ENCODE data around the gene KIAA1210. TPM values are rescaled to one million over a fixed set of nuclear protein-coding genes. Genes with fewer than 3 reads are reported as not detected.

The KIAA1210 gene
- total RNA-seq, 2 donors from 2014 or later: not detected

DNA sequence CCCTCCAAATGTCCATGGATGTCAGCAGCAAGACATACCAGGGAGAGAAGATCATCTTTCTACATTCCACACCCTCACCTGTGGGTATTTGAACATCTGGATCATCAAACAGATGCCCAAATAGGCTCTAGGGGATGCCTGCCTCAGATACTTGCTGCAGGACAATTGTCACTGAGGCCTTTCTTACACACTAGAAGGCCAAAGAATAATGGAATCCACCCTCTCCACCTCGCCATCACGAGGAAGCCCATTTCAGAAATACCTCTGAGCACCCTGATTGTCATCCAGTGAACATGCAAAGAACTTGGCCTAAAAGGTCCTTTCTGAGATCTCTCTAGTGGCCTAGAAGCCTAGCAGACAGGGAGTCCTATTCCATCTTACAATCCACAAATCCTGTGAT is 6.9 kb upstream of the KIAA1210 start:
- H3K9me3 ChIP-seq: no peaks in the 10 kb centered on the region
- intact Hi-C loops (cut with DNase I): no loop called here
- H3K9ac ChIP-seq (ENCODE audit: low read depth in 2 of 2, low read length in 2 of 2): no peak overlapping the region
- no peak overlapping the region for H3K27ac ChIP-seq
- H3K4me1 ChIP-seq: no peaks in the 10 kb centered on the region
- TF ChIP-seq, protein P1, sequence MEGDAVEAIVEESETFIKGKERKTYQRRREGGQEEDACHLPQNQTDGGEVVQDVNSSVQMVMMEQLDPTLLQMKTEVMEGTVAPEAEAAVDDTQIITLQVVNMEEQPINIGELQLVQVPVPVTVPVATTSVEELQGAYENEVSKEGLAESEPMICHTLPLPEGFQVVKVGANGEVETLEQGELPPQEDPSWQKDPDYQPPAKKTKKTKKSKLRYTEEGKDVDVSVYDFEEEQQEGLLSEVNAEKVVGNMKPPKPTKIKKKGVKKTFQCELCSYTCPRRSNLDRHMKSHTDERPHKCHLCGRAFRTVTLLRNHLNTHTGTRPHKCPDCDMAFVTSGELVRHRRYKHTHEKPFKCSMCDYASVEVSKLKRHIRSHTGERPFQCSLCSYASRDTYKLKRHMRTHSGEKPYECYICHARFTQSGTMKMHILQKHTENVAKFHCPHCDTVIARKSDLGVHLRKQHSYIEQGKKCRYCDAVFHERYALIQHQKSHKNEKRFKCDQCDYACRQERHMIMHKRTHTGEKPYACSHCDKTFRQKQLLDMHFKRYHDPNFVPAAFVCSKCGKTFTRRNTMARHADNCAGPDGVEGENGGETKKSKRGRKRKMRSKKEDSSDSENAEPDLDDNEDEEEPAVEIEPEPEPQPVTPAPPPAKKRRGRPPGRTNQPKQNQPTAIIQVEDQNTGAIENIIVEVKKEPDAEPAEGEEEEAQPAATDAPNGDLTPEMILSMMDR (IDR thresholded peaks at IDR 0.05): no peak
- H3K4me3 ChIP-seq: no peak overlapping the region
- DNase-seq: no peak
- H3K27me3 ChIP-seq: no peaks in the 10 kb centered on the region
- H3K36me3 ChIP-seq: no peaks in the 10 kb centered on the region

DNA sequence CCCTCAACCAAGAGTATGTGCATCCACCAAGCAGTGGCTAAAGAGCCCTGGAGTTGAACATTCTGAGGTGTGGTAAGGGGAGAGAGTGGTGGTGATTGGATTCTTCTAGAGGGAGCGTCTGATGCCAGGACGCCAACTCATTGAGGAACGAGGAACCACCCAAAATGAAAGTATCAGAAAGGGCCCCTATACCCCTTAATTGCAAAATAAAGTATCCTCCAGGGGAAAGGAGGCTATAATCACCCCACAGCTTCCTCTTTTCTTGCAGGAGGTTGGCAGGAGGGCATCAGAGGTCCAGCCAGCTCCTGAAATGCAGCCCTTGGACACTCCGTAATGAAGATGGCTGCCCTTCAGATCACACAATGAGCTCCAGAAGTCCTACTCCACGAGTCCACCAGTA is 5.3 kb upstream of the KIAA1210 start:
- DNase-seq: no peak
- Histone ChIP-seq H3K9me3 (no peaks in the 10 kb centered on the region), H3K9ac (ENCODE audit: low read depth in 2 of 2, low read length in 2 of 2) (no peak overlapping the region), H3K27me3 (no peaks in the 10 kb centered on the region), H3K36me3 (no peaks in the 10 kb centered on the region), H3K4me3 (no peak overlapping the region), H3K4me1 (no peaks in the 10 kb centered on the region), H3K27ac (no peak overlapping the region)
- intact Hi-C loops (cut with DNase I): no loop called here
- TF ChIP-seq, protein P1 (IDR thresholded peaks at IDR 0.05): no peak

DNA sequence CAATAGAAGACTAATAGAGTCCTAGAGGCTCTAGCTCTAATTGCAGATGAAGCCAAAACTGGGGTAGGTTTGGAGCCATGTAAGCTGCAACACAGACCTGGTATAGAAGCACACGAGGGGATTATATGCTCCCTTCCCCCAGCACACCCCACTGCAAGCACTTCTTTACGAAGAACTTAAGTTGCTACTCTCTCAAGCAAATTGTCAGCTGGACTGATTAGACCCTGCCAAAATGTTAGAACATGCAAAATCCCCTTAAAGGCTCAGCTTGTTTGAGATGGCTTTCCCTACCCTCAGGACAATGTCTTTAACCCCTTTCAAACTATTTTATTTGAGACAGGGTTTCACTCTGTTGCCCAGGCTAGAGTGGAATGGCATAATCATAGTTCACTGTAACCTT is 4.7 kb upstream of the KIAA1210 start:
- H3K9me3 ChIP-seq: no peaks in the 10 kb centered on the region
- H3K4me3 ChIP-seq: no peak overlapping the region
- H3K4me1 ChIP-seq: no peaks in the 10 kb centered on the region
- no peaks in the 10 kb centered on the region for H3K27me3 ChIP-seq
- TF ChIP-seq, protein P1 (IDR thresholded peaks at IDR 0.05): no peak
- H3K27ac ChIP-seq: no peak overlapping the region
- no peak for DNase-seq
- no peak overlapping the region for H3K9ac ChIP-seq (ENCODE audit: low read depth in 2 of 2, low read length in 2 of 2)
- intact Hi-C loops (cut with DNase I): no loop called here
- H3K36me3 ChIP-seq: no peaks in the 10 kb centered on the region

DNA sequence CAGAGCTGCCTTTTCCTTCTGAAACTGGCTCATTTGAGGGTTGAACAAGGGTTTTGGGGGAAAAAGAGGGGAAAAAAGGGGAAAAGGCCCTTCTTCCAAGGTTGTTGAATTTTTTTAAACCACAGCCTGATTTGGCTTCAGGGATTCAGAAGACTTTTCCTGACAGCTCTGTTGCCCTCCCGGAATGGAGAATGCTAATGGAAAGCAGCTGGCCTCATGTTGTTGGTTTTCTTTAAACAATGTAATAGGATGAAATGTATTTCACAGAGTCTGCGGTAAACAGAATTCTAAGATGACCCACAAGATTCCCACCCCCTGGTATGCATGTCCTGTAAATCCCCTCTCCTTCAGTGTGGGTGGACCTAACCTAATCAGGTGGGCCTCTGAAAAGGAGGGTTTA is 3.3 kb upstream of the KIAA1210 start:
- Histone ChIP-seq H3K9me3 (no peaks in the 10 kb centered on the region), H3K4me1 (no peaks in the 10 kb centered on the region), H3K4me3 (no peak overlapping the region), H3K36me3 (no peaks in the 10 kb centered on the region), H3K27me3 (no peaks in the 10 kb centered on the region), H3K27ac (no peak overlapping the region), H3K9ac (ENCODE audit: low read depth in 2 of 2, low read length in 2 of 2) (no peak overlapping the region)
- DNase-seq: no peak
- TF ChIP-seq, protein P1 (IDR thresholded peaks at IDR 0.05): no peak
- intact Hi-C loops (cut with DNase I): no loop called here

DNA sequence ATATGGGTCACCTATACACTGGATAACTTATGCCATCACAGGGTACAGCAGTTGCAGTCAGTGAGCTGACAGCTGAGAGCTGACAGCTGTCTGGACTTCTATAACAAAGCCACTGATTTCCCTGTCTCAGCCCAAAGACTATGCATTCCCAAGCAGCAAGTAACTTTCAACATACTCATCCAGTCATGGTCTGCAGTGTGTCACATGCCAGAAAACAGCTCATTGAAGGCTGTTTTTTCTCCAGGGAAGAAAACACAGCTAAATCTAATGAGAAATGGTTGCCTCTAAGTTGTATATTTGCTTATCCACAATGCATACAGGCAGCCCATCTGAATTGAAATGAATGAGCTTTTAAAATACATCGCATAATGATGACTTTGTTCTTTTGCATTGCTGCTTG is 6.3 kb downstream of the KIAA1210 start:
- H3K4me3 ChIP-seq: no peak overlapping the region
- DNase-seq: no peak
- no peaks in the 10 kb centered on the region for H3K36me3 ChIP-seq
- H3K9me3 ChIP-seq: no peaks in the 10 kb centered on the region
- H3K9ac ChIP-seq (ENCODE audit: low read depth in 2 of 2, low read length in 2 of 2): no peak overlapping the region
- TF ChIP-seq, protein P1 (IDR thresholded peaks at IDR 0.05): no peak
- H3K4me1 ChIP-seq: no peaks in the 10 kb centered on the region
- intact Hi-C loops (cut with DNase I): no loop called here
- no peak overlapping the region for H3K27ac ChIP-seq
- no peaks in the 10 kb centered on the region for H3K27me3 ChIP-seq

Data from colonic mucosa (tissue), 4 donors.